Measurements from ENCODE around the gene SAMD14. TPM values are rescaled to one million over a fixed set of nuclear protein-coding genes. Genes with fewer than 3 reads are reported as not detected.

SAMD14 gene
- total RNA-seq, 1 experiment from 2014 or later: 3.4 TPM

DNA sequence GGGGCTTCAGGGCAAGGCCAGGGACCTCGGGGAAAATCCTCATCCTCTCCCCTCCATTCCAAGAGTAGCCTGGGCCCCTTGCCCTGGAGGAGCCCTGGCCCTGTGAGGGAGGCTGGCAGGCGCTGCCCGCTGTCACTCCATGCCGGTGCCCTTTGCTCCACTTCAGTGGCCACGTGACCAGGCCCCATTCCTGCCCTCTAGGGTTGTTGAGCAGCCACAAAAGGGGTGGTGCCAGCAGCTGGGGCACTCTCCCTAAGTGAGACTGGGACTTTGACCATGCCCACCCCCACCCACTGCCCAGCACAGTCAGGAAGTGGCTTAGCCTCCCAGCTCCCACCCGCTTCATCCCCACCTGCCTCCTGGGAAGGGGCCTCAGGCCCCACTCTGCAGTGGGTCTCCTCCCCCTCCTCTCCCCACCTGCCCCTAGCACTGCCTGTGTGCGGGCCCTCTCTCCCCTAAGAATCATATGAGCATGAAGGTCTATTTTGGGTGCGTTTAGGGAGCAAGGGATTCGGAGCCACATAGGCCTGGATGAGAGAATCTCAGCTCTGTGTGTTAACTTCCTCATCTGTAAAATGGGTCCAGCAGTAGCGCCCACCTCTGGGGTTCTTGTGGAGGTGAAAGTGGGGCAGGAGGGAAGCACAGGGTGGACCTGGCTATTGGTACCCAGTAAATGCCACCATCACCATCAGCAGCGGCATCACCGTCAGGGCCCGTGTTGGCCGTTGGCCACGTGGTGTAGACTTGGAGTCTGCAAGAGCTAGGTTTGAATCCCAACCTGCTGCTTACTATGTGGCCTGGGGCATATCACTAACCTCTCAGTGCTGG lies 27.6 kb downstream of the SAMD14 start:
- Mint-ChIP-seq H3K4me1 (ENCODE audit: low read depth, unreplicated experiment) (no peaks in the 10 kb centered on the region), H3K27me3 (ENCODE audit: insufficient read depth, unreplicated experiment) (no peaks in the 10 kb centered on the region), H3K36me3 (ENCODE audit: insufficient read depth, unreplicated experiment) (no peaks in the 10 kb centered on the region), H3K27ac (ENCODE audit: unreplicated experiment) (no peak overlapping the region), H3K9me3 (ENCODE audit: unreplicated experiment) (no peaks in the 10 kb centered on the region), H3K4me3 (ENCODE audit: unreplicated experiment) (no peak overlapping the region)
- ChIA-PET CTCF (no interaction called here), POLR2A (no interaction called here)
- no peak for DNase-seq
- Histone ChIP-seq H3K4me1 (no peaks in the 10 kb centered on the region), H3K4me3 (ENCODE audit: low read depth, low read length) (no peak overlapping the region), H3K27me3 (replicated peaks; ENCODE audit: control insufficient read depth, insufficient read depth, low read length) (no peaks in the 10 kb centered on the region), H3K9me3 (no peaks in the 10 kb centered on the region), H3K36me3 (ENCODE audit: control insufficient read depth, insufficient read depth, low read length) (no peaks in the 10 kb centered on the region)
- intact Hi-C loops (cut with micrococcal nuclease; ENCODE audit: unreplicated experiment): no loop called here
- TF ChIP-seq, protein P1, sequence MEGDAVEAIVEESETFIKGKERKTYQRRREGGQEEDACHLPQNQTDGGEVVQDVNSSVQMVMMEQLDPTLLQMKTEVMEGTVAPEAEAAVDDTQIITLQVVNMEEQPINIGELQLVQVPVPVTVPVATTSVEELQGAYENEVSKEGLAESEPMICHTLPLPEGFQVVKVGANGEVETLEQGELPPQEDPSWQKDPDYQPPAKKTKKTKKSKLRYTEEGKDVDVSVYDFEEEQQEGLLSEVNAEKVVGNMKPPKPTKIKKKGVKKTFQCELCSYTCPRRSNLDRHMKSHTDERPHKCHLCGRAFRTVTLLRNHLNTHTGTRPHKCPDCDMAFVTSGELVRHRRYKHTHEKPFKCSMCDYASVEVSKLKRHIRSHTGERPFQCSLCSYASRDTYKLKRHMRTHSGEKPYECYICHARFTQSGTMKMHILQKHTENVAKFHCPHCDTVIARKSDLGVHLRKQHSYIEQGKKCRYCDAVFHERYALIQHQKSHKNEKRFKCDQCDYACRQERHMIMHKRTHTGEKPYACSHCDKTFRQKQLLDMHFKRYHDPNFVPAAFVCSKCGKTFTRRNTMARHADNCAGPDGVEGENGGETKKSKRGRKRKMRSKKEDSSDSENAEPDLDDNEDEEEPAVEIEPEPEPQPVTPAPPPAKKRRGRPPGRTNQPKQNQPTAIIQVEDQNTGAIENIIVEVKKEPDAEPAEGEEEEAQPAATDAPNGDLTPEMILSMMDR (IDR thresholded peaks at IDR 0.05; ENCODE audit: insufficient read depth in 1 of 2, low read depth in 1 of 2, low read length in 1 of 2, severe bottlenecking in 1 of 2, unreplicated experiment in 1 of 2): no peak
- no TSS peak for BruUV-seq (replicated peaks)

DNA sequence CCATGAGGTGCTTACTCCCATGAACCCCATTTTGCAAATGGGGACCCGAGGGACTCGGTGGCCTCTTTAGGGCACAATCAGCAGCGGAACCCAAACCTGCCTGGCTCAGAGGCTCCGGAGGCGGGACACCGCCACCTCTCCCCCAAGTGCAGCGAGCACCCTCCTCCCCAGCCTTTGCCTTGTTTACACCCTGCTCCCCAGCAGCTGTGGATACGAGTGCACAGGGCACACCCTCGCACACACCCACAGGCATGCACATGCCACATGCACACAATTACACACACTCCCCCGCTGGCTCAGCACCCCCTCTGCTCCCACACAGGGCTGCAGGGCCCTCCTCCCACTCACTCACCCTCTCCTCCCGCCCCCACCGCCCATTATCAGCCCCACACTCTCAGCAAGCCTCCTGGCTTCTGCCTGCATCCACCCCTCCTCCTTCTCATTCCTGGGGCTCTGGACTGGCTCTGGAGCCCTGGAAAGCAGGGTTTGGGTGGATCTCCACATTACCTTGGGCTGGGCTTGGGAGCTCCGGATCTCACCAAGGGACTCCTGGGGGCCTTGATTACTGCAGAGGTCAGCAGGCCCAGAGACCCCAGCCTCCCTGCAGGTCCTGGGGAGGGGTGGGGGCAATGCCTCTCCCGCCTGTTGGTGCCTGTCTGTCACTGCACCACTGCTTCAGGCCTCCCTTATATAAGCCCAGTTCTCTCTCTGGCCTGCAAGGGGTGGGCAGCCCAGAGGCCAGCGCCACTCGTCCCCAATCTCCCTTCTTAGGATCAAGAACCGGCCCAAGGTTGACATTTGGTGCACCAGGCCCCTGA lies 28.4 kb downstream of the SAMD14 start:
- Mint-ChIP-seq H3K27me3 (ENCODE audit: insufficient read depth, unreplicated experiment) (no peaks in the 10 kb centered on the region), H3K36me3 (ENCODE audit: insufficient read depth, unreplicated experiment) (no peaks in the 10 kb centered on the region), H3K27ac (ENCODE audit: unreplicated experiment) (no peak overlapping the region), H3K9me3 (ENCODE audit: unreplicated experiment) (no peaks in the 10 kb centered on the region), H3K4me3 (ENCODE audit: unreplicated experiment) (no peak overlapping the region), H3K4me1 (ENCODE audit: low read depth, unreplicated experiment) (no peaks in the 10 kb centered on the region)
- POLR2A ChIA-PET: no interaction called here
- CTCF ChIA-PET: no interaction called here
- DNase-seq: no peak
- no TSS peak for BruUV-seq (replicated peaks)
- intact Hi-C loops (cut with micrococcal nuclease; ENCODE audit: unreplicated experiment): no loop called here
- TF ChIP-seq, protein P1 (IDR thresholded peaks at IDR 0.05; ENCODE audit: insufficient read depth in 1 of 2, low read depth in 1 of 2, low read length in 1 of 2, severe bottlenecking in 1 of 2, unreplicated experiment in 1 of 2): no peak
- Histone ChIP-seq H3K4me1 (no peaks in the 10 kb centered on the region), H3K4me3 (ENCODE audit: low read depth, low read length) (no peak overlapping the region), H3K9me3 (no peaks in the 10 kb centered on the region), H3K36me3 (ENCODE audit: control insufficient read depth, insufficient read depth, low read length) (no peaks in the 10 kb centered on the region), H3K27me3 (replicated peaks; ENCODE audit: control insufficient read depth, insufficient read depth, low read length) (no peaks in the 10 kb centered on the region)

DNA sequence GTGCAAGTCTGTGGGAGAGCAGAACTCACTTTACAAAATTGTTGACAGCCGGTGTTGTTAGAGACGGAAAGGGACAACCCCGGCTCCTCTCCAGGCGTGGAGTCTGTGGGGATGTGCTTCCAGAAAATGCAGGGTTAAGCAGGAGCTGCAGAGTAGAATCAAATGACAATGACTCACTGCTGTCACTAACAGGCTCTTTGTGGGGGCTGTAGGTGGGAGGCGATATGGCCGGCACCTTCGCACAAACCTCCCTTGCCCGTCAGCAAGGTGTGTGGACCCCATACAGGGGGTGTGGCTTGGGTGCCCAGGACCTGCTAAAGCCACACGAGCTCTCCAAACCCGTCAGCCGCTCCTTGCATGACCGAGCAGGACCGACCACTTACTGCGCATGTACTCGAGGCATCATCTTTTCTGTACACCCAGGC lies 29.0 kb downstream of the SAMD14 start:
- ChIA-PET CTCF (no interaction called here), POLR2A (no interaction called here)
- no peak overlapping the region for H3K4me3 Mint-ChIP-seq (ENCODE audit: unreplicated experiment)
- intact Hi-C loops (cut with micrococcal nuclease; ENCODE audit: unreplicated experiment): no loop called here
- no peak for DNase-seq
- no TSS peak for BruUV-seq (replicated peaks)
- no peaks in the 10 kb centered on the region for H3K27me3 ChIP-seq (replicated peaks; ENCODE audit: control insufficient read depth, insufficient read depth, low read length)
- no peak overlapping the region for H3K27ac Mint-ChIP-seq (ENCODE audit: unreplicated experiment)
- no peaks in the 10 kb centered on the region for H3K9me3 ChIP-seq
- no peaks in the 10 kb centered on the region for H3K36me3 ChIP-seq (ENCODE audit: control insufficient read depth, insufficient read depth, low read length)
- no peaks in the 10 kb centered on the region for H3K27me3 Mint-ChIP-seq (ENCODE audit: insufficient read depth, unreplicated experiment)
- no peaks in the 10 kb centered on the region for H3K4me1 ChIP-seq
- no peak overlapping the region for H3K4me3 ChIP-seq (ENCODE audit: low read depth, low read length)
- no peaks in the 10 kb centered on the region for H3K36me3 Mint-ChIP-seq (ENCODE audit: insufficient read depth, unreplicated experiment)
- no peaks in the 10 kb centered on the region for H3K9me3 Mint-ChIP-seq (ENCODE audit: unreplicated experiment)
- no peaks in the 10 kb centered on the region for H3K4me1 Mint-ChIP-seq (ENCODE audit: low read depth, unreplicated experiment)
- TF ChIP-seq, protein P1 (IDR thresholded peaks at IDR 0.05; ENCODE audit: insufficient read depth in 1 of 2, low read depth in 1 of 2, low read length in 1 of 2, severe bottlenecking in 1 of 2, unreplicated experiment in 1 of 2): no peak

Data from Caco-2 (cell line).